GM20000 (cell line): ENCODE data around the gene TEKT5.
"Not testable (repeated sequence)": the region's sequence is repeated elsewhere in the genome, so short reads cannot be mapped to it uniquely, and the experiment has no call there.

Experiments used
- DNase-seq: peaks from one replicate; pipeline ENCODE4 v3.0.0; 2012; ENCODE audit warnings: low spot score
- TF ChIP-seq, protein P1 (sequence below): IDR thresholded peaks from 2 replicates; pipeline ENCODE4 v1.5.1; 2012; ENCODE audit warnings: mild to moderate bottlenecking, control low read depth; ENCODE audit errors: extremely low read depth, missing control alignments

Gene TEKT5

DNA sequence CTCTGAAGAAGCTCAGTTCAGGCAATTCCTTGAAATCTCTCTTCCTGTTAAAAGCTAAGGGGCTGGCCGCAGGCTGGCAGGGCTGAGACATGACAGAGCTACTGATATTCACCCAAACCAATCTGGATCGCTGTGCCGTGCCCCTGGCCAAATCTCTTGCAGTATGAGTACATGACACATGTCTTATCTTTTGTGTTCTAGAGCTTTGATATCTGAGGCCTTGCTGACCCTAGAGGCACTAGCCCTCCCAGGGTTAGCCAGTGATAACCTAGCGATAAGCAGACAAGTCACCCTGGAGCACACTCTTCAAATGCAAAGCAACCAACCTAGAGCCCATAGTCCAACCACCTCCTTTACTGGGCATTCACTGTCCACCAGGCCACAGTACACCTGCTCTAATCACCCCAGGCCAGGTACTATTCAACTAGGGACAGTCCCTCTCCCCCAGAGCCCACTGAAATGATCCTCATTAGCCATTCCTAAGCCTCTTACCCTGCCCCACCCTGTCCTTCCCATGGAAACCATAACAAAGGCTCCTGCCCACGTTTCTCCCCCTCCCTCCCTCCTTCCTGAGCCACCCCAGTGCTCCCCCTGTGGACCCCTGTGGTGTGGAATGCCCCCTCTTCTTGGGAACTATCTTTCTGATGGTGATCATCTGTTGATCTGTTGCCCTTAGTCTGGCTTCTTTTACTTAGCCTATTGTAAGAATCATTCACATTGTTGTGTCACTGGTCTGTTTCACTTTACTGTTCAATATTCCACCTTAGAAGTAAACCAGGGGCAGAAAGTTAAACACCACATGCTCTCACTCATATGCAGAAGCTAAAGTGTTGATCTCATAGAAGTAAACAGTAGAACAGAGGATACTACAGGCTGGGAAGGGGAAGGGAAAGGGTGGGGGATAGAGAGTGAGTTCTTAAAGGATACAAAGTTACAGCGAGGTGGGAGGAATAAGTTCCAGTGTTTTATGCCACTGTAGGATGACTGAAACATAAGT is 52.5 kb downstream of the TEKT5 start:
- no peak for DNase-seq
- TF ChIP-seq, protein P1, sequence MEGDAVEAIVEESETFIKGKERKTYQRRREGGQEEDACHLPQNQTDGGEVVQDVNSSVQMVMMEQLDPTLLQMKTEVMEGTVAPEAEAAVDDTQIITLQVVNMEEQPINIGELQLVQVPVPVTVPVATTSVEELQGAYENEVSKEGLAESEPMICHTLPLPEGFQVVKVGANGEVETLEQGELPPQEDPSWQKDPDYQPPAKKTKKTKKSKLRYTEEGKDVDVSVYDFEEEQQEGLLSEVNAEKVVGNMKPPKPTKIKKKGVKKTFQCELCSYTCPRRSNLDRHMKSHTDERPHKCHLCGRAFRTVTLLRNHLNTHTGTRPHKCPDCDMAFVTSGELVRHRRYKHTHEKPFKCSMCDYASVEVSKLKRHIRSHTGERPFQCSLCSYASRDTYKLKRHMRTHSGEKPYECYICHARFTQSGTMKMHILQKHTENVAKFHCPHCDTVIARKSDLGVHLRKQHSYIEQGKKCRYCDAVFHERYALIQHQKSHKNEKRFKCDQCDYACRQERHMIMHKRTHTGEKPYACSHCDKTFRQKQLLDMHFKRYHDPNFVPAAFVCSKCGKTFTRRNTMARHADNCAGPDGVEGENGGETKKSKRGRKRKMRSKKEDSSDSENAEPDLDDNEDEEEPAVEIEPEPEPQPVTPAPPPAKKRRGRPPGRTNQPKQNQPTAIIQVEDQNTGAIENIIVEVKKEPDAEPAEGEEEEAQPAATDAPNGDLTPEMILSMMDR, result no peak

DNA sequence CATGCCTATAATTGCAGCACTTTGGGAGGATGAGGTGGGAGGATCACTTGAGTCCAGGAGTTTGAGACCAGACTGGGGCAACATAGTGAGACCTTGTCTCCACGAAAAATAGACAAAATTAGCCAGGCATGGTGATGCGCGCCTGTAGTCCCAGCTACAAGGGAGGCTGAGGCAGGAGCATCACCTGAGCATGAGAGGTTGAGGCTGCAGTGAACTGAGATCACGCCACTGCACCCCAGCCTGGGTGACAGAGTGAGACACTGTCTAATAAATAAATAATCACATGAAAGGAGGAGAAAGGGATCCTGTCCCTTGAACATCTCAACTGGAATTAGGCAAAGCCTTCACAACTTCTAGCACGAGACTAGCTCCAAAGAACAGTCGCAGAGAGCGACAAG is 53.2 kb downstream of the TEKT5 start:
- TF ChIP-seq, protein P1, result no peak
- DNase-seq, result no peak

DNA sequence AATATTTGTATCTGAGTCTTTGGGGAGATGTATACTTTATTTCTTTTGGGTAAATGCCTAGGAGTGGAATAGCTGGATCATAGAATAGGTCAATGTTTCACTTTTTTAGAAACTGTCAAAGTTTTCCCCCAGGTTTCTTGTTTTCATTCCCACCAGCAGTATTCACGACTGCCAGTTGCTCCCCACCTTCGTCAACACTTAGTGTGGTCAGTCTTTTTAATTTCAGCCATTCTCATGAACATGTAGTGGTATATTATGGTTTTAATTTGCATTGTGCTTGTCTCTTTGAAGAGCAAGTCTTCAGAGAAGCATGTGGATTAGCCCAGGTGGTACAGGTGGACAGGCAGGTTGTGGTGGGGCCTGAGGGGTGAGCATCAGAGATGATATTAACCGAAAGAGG is 53.8 kb downstream of the TEKT5 start:
- TF ChIP-seq, protein P1, result no peak
- DNase-seq, result no peak

DNA sequence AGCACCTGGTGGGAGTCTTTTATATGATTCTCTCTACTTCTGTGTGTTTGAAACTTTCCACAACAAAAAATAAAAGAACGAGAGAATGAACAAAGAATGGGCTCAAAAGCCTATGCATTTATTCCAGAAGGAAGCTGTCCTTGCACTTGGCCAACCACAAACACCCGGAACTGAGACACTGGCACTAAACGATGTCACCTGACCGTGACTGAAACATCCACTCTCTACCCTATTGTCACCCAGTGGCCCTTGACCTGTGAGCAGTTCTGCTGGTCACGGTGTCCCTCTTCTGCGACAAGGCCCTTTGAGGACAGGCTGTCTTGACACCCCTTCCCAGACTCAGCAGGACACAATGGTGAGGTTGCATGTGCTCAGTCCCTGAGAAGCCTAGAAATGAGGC is 56.6 kb downstream of the TEKT5 start:
- TF ChIP-seq, protein P1, result no peak
- no peak for DNase-seq

DNA sequence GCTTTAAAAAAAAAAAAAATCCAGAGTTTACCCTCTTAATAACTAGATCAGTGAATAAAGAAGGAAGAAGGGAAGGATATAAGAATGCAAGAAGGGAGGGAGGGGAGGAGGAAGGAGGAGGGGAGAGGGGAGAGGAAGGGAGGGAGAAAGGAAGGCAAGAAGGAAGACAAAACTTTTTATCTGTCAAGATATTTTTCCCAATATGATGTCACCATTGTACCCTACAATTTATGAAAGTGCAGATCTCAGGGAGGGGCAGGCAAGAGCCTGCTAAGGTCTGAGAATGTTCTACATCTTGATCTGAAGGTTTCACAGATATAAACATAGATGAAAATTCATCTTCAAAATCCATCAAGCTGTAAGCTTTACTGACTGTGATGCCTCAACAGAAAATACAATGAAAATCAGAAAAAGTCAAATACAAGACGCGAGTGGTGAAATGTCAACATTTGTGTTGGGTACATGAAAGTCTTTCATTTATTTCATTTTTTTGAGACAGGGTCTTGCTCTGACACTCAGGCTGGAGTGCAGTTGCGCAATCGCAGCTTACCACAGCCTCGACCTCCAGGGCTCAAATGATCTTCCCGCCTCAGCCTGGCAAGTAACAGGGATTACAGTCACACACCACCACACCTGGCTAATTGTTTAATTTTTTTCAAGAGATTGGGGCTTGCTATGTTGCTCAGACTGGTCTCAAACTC is 57.2 kb downstream of the TEKT5 start:
- DNase-seq, result no peak
- TF ChIP-seq, protein P1, result no peak

DNA sequence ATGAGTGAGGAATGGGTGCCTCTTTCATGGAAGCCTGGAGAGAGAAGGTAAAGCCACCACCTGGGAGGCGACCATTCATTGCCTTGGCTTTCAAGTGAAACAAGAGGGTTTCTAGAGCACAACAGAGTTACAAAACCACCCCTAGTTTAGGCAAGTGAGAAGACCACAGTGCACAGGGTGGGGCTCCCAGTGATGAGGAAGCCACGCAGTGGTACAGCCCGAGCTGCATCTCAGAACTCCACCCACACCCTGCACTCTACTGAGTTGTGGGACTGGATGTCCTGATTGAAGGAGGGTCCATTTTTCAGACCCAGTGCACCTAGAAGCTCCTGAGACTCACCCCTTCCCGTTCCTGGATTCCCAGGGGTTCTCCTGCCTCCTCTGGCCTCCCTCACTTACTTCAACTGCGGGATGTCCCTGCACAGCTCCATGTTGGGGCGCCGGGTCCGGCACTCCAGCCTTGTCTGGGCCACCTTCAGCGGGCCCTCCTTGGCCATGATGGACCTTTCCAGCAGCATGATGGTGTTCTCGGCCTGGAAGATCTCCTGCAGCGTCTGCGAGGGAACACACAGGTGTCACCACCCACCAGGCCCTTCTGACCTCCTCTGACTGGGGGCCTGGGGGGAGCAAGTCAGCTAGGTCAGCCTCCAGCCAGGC is 59.2 kb downstream of the TEKT5 start:
- TF ChIP-seq, protein P1, result no peak
- DNase-seq, result no peak

DNA sequence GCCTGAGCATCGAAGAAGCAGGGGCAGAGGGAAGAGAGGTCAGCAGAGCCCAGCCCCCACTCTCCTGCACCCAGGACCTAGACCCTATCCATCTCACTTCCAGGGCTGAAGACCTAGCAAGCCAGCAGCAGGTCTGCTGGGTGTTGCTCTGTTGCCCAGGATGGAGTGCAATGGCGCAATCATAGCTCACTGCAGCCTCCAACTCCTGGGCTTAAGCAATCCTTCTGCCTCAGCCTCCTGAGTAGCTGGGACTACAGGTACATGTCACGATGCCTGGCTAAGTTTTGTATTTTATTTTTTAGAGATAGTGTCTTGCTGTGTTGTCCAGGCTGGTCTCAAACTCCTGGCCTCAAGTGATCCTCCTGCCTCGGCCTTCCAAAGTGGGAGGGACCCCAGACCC is 61.3 kb downstream of the TEKT5 start:
- DNase-seq, result not testable (repeated sequence)
